ENCODE measurements around the gene ITPK1.

DNA sequence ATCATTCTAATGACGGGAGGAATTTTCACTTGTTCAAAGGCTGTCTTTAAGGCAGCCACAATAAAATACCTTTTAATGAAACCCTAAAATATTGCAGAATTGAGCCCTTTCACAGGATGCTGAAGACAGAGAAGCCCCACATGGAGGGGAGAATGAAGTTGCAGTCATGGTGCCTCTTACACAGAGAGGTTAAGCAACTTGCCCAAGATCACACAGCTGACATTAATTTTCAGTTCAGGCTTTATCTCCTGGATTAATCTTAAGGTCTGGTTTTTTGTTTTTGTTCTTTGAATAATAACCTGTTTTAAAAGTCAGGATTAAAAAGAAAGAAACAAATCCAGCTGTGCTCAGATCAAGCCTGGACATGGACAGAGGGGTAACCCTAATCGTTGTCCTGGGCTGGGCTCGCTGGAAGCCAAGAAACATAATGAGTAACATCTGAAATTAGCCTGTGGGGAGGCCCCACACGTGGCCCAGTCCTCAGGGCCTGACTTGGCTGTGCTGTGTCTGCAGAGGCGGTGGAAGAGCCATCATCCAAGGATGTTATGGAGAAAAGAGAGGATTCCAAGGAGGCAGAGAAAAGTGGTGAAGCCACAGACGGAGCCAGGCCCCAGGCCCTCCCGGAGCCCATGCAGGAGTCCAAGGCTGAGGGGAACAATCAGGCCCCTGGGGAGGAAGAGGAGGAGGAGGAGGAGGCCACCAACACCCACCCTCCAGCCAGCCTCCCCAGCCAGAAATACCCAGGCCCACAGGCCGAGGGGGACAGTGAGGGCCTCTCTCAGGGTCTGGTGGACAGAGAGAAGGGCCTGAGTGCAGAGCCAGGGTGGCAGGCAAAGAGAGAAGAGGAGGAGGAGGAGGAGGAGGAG lies 184.8 kb downstream of the ITPK1 start:
- TF ChIP-seq POLR2AphosphoS5 (IDR thresholded peaks at IDR 0.05; ENCODE audit: borderline replicate concordance, low read depth, low read length) (no peak), EZH2 (IDR thresholded peaks at IDR 0.05) (no peak)

Data from SK-N-MC (cell line).